ENCODE results near the gene CTSG.
"Not testable (repeated sequence)": the region's sequence is repeated elsewhere in the genome, so short reads cannot be mapped to it uniquely, and the experiment has no call there.

DNA sequence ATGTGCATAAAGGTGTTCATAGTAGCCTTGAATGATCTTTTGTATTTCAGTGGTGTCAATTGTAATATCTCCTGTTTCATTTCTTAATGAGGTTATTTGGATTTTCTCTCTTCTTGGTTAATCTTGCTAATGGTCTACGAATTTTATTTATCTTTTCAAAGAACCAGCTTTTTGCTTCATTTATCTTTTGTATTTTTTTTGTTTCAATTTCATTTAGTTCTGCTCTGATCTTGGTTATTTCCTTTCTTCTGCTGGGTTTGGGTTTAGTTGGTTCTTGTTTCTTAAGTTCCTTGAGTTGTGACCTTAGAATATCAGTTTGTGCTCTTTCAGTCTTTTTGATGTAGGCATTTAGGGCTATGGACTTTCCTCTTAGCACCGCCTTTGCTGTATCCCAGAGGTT, 15.0 kb upstream of the CTSG start:
- TF ChIP-seq YY1 (IDR thresholded peaks at IDR 0.05; ENCODE audit: insufficient read depth, insufficient read length); ZNF274 (IDR thresholded peaks at IDR 0.05; ENCODE audit: low read depth, low read length); SUZ12 (IDR thresholded peaks at IDR 0.05; ENCODE audit: extremely low read depth, insufficient read depth, insufficient read length): not testable (repeated sequence)
